DMS53 (cell line): ENCODE data around the gene ISM1.
A peak's percentile ranks its signal among the peaks of the same experiment; 100 is the strongest.

Experiments
- DNase-seq: peaks from one replicate; lab custom pipeline; 2025; lab: John Stamatoyannopoulos, UW

ISM1 gene

GRCh38 chr20:13313201-13313600, 92.1 kb downstream of the ISM1 start:
- no peak for DNase-seq

- no peak for DNase-seq
Measured at GRCh38 chr20:13317439-13317838, 96.4 kb downstream of the ISM1 start.

GRCh38 chr20:13318871-13319521, 97.9 kb downstream of the ISM1 start:
- DNase-seq, result no peak

- no peak for DNase-seq
Measured at GRCh38 chr20:13320702-13321101, 99.6 kb downstream of the ISM1 start.

GRCh38 chr20:13321416-13321815, 100.3 kb downstream of the ISM1 start:
- DNase-seq, result no peak

- DNase-seq, result no peak
Measured at GRCh38 chr20:13322198-13322597, 101.1 kb downstream of the ISM1 start.

- peak; percentile 8 for DNase-seq
Measured at GRCh38 chr20:13322621-13323020, 101.5 kb downstream of the ISM1 start.

GRCh38 chr20:13325033-13325432, 104.0 kb downstream of the ISM1 start:
- DNase-seq, result peak; percentile 23

- no peak for DNase-seq
Measured at GRCh38 chr20:13325796-13326340, 104.8 kb downstream of the ISM1 start.

- no peak for DNase-seq
Measured at GRCh38 chr20:13331536-13331935, 110.5 kb downstream of the ISM1 start.

GRCh38 chr20:13333036-13333435, 112.0 kb downstream of the ISM1 start:
- no peak for DNase-seq

GRCh38 chr20:13333793-13334192, 112.7 kb downstream of the ISM1 start:
- DNase-seq, result no peak

GRCh38 chr20:13336308-13337089, 115.4 kb downstream of the ISM1 start:
- DNase-seq, result no peak

- DNase-seq, result no peak
Measured at GRCh38 chr20:13337090-13337784, 116.2 kb downstream of the ISM1 start.

- DNase-seq, result no peak
Measured at GRCh38 chr20:13338097-13338661, 117.1 kb downstream of the ISM1 start.

GRCh38 chr20:13338999-13339411, 117.9 kb downstream of the ISM1 start:
- peak; percentile 63 for DNase-seq

GRCh38 chr20:13340088-13340487, 119.0 kb downstream of the ISM1 start:
- no peak for DNase-seq

GRCh38 chr20:13341737-13342393, 120.8 kb downstream of the ISM1 start:
- DNase-seq, result no peak

- no peak for DNase-seq
Measured at GRCh38 chr20:13342469-13343242, 121.6 kb downstream of the ISM1 start.

GRCh38 chr20:13344671-13345070, 123.6 kb downstream of the ISM1 start:
- no peak for DNase-seq
